ENCODE results near the gene INPP5E.
"Not testable (repeated sequence)": the region's sequence is repeated elsewhere in the genome, so short reads cannot be mapped to it uniquely, and the experiment has no call there.

INPP5E gene

DNA sequence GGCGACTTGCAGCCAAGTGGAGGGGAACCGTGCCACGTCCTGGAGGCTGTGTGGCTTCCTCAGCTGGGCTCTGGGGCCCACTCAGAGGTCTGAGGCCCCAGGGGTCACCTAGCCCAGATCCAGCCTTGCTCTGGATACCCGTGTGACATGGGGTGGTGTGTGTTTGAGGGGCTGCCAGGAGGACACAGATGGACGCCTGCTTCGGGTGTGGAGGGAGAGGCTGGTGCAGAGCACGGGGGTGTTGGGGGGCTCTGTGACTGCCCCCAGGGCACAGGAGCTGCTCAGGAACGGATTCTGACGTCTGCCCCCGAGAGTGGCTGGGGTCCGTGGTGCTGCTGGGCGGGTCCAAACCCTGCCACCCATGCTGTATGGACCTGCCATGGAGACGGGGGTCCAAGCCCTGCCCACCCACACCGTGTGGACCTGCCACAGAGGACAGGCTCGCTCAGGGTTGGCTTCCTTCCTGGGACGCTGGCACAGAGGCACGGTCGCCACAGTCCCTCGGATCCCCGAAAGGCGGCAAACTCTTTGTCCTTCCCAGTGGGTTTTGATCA is 10.5 kb downstream of the INPP5E start:
- DNase-seq = no peak

DNA sequence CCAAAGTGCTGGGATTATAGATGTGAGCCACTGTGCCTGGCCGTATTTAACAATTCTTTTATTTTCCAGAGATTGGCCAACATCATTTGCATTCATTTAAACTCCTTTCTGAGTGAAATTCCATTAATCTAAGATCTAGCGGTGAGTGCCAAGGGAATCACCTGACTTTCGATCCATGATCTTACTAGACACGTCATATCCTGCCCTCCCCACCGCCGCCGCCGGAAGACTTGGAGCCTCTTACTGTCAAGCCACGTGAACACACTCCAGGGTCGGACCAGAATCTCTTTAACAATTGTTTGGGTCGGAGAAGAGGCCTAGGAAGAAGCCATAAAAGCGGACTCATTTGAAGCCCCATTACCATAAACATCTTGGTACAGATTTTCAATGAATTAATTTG is 12.9 kb downstream of the INPP5E start:
- no peak for DNase-seq

DNA sequence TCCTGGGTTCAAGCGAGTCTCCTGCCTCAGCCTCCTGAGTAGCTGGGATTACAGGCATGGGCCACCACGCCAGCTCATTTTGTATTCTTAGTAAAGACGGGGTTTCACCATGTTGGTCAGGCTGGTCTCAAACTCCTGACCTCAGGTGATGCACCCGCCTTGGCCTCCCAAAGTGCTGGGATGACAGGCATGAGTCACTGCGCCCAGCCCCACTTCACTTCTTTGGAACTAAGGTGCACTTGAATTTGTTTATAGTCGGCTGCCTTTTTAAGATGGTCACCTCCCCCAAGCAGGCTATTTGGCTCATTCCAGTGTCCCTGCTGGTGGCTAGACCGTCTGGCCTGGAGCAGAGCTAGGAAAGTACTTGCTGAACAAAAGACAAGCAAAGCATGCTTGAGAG is 14.3 kb downstream of the INPP5E start:
- DNase-seq = not testable (repeated sequence)

DNA sequence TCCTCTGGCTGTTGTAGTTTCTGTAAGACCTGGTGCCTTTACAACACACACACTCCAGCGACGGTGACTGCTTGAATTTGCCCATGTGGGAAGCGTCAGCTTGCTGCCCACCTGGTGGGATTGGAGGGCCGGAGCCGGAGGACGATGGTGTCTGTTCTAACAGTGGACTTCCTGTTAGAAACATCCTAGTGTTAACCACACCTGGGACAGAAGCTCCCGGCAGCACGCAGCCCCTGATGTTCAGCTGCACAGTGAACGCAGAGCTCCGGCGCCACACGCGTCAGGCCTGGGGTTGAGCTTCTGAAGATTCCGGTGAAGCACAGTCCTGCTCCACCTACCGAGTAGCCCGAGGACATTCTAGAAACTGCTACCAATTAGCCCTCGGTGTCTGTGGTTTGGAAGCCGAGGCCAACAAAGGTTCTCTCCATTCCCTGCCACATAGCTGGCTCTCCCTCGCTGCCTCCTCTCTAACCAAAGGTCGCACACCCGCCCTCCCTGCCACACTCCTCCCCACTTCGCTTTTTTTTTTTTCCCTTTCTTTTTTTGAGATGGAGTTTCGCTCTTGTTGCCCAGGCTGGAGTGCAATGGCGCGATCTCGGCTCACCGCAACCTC is 14.8 kb downstream of the INPP5E start:
- no peak for DNase-seq

DNA sequence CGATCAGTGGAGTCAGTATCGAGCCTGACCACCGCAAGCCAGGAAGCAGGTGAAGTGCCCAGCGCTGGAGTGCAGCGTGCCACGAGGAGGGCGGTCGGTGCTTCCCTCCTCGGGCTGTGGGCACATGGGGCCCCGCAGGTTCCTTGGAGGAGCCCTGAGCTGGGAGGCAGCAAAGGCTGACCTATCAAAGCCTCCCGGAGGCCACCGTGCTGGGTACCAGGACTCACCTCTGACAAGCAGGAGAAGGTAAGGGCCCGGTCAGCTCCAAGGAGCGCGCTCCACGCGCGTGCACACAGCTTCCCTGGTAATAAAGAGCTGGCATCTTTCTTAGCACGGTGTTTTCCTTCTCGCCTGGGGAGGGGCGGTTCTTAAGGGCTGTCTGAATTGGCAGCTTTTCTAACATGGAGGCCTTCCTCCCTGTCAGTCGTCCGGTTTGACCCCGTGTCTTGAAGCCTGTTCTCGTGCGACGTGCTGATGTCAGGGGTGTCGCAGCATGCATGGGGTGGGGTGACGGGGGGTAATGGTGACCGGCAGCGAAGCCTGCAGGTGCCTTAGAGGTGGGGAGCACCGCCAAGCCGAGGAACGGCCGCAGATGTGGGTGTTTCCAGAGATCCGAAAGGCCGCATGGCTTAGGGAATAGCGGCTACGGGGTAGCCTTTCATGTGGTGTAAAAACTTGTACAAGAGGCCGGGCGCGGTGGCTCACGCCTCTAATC is 16.1 kb downstream of the INPP5E start:
- no peak for DNase-seq

DNA sequence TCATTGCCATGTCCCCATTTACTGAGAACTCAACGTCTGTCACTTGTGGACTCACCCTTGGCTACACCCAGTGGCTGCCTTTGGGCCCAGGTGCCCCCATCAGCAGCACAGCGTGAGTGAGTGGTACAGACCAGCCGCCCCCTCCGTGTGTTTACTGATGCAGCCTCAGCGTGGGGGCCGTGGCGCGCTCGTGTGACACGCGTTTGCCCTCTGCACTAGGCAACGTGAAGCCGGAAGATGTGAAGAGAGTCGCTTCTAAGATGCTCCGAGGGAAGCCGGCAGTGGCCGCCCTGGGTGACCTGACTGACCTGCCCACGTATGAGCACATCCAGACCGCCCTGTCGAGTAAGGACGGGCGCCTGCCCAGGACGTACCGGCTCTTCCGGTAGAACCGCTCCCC is 16.8 kb downstream of the INPP5E start:
- no peak for DNase-seq

DNA sequence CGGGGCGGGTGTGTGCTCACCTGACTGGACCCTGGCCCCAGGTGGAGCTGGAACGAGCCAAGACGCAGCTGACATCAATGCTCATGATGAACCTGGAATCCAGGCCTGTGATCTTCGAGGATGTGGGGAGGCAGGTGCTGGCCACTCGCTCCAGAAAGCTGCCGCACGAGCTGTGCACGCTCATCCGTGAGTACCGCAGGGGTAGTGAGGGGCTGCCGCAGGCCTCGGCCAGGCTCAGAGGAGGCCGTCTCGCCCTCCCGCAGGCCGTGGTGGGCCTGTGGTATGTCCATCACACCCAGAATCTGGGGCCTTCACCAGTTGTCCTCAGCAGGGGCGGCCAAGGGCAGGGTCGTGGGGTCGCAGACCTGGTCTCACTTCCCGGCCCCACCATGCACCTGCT is 17.9 kb downstream of the INPP5E start:
- no peak for DNase-seq

DNA sequence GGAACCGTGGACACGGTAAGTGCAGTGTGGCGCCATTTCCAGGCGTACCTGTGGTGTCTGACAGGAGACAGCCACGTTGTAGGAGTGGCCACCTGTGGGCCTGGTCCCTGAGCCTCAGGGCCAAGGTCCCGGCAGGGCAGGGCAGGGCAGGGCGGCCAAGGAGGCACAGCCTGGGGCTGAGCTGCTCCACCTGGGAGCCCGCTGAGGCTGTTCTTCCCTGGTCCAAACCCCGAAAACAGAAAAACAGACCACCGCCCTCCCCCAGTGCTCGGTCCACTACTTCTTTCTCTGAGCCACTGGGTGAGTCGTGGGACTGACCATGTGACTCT is 20.6 kb downstream of the INPP5E start:
- DNase-seq = no peak

DNA sequence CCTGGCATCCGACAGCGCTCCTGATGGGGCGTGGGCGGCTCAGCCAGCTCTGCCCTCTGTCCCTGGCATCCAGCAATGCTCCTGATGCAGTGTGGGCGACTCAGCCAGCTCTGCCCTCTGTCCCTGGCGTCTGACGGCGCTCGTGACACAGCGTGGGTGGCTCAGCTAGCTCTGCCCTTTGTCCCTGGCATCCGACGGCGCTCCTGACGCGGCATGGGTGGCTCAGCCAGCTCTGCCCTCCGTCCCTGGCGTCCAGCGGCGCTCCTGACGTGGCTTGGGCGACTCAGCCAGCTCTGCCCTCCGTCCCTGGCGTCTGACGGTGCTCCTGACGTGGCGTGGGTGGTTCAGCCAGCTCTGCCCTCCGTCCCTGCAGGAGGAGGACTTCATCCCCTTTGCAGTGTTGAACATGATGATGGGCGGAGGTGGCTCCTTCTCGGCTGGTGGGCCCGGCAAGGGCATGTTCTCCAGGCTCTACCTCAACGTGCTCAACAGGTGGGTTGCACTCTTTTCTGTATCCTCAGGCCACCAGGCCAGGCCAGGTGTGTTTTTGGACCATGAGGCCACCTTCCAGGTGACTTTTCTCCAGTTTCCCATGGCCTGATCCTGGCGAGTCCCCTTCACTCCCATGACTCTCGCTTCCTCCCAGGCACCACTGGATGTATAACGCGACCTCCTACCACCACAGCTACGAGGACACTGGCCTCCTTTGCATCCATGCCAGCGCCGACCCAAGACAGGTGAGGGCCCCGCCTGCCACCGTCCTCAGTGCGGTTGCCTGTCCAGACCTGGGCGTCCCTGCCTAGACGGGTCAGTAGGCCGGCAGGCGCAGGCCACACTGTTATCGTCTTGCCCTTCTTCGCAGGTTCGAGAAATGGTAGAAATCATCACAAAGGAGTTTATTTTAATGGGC is 21.2 kb downstream of the INPP5E start:
- DNase-seq = no peak

DNA sequence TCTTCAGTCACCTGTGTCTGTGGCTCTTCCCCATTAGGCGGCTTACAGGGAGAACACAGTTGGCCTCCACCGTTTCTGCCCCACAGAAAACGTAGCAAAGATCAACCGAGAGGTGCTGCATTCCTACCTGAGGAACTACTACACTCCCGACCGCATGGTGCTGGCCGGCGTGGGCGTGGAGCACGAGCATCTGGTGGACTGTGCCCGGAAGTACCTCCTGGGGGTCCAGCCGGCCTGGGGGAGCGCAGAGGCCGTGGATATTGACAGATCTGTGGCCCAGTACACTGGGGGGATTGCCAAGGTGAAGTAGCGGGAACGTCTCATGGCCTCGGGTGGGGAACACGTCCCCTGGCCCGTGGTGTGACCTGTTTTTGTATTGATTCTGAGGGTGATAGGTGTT is 22.7 kb downstream of the INPP5E start:
- DNase-seq = no peak

DNA sequence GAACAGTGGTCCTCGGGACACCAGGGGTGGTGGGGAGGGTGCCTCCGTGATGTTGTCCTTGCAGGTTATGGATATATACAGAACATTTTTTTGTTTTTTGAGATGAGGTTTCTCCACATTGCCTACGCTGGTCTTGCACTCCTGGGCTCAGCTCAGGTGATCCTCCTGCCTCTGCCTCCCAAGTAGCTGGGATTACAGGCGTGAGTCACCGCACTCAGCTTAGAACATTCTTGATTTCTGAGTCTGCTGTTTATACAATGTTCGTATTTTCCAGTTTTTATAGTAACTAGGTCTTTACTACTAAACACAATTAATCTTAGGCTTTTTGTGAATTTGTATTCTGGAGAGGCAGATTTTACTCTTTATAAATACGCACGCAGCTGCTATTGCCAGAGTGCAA is 23.2 kb downstream of the INPP5E start:
- DNase-seq = no peak

DNA sequence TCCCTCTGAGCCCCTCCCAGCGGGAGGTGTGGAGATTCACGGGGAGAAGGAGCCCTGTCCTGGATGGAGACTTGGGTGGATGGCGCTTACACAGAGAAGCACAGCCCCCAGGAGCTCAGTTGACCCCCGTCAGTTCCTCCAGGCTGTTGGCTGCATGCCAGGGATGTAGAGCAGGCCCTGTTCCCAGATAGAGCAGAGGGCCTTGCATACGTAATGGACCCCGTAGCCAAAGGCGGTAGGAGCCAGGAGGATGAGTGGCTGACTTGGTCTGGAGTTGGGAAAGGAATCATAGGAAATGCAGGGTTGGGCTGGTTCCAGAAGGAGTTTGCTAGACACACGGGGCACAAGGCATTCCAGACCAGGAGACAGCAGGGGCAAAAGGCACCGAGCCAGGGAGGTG is 26.7 kb downstream of the INPP5E start:
- DNase-seq = no peak

DNA sequence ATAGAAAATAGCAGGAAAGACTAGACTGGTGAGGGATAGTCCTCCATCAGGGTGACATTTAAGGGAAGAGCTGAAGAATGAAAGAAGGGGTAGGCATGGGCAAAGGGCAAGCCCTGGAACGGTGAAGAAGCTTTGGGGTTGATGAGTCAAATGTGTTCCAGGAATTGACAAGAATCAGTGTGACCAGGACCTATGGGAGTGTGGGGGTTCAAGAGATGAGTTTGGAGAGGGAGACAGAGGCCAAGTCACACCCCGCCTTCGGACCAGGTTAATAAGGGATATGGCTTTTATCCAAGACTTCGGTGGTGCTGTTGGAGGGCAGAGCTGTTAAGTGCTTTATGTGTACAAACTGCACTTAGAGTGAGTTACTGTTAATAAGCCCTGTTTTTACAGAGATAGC is 28.3 kb downstream of the INPP5E start:
- no peak for DNase-seq

DNA sequence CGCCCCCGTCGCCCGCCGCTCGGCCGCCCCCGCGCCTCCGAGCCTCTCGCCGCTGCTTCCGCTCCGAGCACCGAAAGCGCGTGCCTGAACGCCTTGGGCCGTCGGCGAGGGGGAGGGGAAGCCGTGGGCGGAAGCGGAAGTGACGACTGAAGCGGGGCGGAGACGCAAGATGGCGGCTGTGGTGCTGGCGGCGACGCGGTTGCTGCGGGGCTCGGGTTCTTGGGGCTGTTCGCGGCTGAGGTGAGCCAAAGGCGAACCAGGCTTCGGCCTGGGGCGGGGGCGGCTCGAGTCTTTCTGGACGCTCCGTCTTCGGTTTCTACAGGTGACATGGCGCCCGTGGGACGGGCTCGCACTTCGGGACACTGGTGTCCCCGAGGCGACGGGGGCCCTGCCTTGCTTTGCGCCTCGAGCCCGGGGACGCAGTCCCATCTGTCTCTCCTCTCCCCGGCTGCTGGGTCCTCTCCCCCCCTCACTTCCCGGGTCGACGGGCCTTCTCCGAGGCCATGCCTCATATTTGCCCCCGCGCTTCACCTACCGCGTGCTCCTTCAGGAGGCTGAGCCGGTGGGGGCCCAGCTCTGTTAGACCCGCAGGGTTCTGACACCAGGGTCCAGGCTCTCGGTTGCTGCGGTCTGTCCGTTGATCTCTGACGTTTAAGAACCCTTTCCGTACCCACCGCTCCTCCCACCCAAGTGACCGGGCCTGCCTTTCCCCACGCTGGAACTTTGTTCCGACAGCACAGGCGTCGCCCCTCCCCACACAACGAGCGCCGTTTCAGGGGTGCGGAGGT is 29.0 kb downstream of the INPP5E start, which contains the start of the genes ENTR1 and PMPCA:
Gene ENTR1 (minus strand): TSS at position 115 of the 788 bp plus-strand sequence. CDS start 217 bp downstream, outside the sequence.
Gene PMPCA (plus strand): TSS at position 159 of the 788 bp plus-strand sequence. CDS start 11 bp downstream, at position 170.
- DNase-seq = peak; percentile 89

DNA sequence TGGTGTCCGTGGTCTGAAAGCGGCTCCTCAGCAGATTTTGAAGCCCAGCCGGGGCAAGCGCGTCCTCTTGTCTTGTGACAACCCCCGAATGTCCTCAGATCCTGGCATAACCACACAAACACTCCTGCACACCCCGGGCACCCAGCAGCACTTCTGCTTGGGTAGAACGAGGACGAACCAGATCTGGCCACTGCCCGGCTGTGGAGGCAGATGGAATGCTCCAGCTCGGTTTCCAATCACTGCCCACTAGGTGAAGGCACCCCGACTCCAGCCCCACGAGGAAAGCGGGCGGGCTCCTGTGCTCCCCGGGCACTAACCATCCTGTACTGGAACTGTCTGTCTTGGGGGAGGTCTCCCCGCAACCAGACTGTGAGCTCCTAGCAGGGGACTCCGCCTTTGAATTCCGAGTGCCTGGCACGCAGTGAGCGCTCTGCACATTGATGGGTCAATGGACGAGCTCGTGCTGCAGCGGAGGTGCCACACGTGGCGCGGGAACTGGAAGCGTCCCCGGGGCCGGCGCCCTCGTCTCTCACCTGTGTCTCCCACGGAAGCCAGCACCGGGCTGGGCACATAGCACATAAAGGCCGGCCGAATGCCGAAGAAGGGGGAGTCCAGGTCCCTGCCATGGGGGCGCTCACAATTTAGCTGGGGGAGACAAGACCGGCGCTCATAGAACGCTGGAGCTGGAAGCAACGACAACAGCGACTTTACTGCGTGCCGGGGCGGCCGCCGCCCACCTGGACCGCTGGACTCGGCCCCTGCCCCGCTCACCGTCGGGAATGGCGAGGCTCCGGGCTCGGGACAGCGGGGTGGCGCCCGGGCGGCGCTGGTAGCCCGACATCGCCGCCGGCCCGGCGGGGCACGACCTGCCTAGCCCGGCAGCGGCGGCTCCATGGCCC is 29.8 kb downstream of the INPP5E start:
- DNase-seq = no peak

DNA sequence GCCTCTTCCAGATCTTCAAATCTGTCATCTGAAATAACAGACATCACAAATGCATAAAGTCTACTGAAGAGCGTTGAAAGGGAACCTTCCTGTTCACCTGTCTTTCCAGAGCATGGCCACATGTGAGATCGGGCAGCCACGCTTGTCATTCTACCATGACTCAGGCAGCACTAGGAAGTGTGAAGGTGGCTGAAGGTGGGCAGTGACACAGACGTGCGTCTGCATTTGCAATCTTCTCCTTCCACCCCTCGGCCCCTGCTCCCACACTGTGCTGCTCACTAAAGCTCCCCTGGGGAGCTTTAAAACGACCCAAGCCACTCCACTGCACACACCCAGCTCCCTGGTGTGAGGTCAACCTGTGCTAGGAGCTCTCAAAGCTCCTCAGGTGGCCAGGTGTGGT is 31.7 kb downstream of the INPP5E start:
- no peak for DNase-seq

DNA sequence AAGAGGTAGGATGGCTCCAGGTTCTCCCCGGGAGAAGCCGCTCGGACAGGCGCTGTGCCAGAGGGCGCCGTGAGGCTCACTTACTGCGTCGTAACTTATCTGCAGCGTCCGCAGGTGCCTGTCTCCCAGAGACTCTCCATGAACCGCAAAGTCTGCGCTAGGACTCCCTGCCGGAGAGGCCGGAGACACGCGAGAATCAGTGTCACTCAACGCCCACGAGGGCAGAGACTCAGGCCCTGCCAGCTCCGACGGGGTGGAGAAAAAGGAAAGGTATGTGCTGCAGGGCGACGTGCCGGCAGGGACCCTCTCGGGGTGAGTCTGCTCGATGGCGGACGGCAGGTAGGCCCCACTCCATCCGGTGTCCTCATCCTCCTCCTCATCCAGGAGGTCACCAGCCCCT is 32.6 kb downstream of the INPP5E start:
- DNase-seq = not testable (repeated sequence)

DNA sequence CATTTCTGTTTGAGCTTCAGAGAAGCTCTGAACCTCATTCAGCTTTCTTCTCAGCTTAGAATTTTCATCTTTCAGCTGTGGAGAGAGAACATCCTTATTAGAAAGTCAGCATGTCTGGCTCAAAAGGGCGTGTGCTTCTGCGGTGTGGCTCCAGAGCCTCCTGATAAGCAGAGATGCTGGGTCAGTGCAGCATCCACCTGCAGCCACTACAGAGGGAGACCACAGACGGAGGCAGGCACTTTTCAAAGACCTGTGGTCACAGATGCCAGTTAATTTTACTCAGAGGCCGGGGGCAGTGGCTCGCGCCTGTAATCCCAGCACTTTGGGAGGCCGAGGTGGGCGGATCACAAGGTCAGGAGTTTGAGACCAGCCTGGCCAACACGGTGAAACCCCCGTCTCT is 33.7 kb downstream of the INPP5E start:
- not testable (repeated sequence) for DNase-seq

DNA sequence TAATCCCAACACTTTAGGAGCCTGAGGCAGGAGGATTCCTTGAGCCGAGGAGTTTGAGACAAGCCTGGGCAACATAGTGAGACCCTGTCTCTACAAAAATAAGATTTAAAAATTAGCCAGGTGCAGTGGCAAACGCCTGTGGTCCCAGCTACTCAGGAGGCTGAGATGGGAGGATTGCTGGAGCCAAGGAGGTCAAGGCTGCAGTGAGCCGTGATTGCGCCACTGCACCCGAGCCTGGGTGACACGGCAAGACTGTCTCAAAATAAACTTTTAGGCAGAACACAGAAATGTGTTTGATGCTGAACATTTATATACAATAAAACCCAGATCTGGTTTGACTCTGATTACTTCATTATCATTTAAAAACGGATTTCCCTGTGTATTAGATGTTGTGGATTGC is 34.2 kb downstream of the INPP5E start:
- DNase-seq = no peak

DNA sequence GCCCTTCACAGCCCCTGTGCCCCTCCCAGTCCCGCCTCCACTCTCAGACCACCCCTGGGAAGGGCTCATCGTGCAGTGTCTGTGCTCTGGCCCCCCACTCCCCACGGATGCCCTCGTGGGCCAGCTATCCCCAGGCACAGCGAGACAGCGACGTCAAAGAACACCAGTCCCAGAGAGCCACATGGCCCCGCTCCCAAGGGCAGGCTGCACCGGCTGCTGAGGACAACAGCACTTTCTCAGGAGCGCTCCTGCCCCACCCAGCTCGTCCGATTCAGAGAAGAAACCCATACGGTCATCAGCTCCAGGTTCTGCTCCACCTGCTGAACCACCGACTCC is 34.9 kb downstream of the INPP5E start:
- DNase-seq = no peak

DNA sequence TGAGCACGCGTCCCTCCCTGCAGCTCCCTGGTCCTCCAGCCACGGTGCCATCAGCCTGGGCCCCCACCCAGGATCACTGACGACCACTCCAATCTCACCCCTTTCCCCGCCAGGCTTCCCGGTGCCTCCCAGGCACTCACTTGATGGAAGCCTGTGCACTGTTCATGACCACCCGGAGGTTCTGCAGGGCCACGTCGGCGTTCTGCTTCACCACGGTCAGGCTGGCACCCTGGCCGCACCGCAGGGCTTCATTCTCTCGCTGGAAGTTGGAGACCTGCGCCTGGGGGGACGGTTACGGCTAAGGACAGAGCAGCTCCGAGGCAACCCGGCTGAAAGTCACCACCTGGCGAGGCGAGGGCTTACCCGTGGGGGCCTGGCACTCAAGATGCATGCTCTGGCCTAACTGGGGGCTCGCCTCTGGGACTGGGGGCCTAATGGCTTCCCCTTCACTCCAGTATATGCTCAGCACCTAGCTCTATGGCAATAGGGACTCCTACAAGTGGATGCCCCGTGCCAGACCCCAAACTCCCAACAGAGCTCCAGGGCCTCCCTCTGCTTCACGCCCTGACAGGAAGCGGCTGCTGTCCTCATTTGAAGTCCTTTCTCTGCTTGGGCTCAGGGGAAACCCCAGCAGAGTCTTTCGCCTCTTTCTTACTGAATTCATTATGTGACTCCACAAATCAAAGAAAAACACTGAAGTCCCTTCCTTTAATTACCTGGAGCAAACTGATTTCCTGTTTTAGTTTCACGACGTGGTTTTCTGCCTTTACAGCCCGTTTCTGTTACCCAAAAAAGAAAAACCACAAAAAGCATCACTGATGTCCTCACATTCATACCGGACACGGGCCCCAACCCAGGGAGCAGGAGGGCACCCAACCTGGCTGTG is 35.5 kb downstream of the INPP5E start:
- no peak for DNase-seq
